Activated naive CD8-positive, alpha-beta T cell treated with anti-CD3 and anti-CD28 coated beads for 36 hours (primary cell): ENCODE data around the gene FMN1. TPM values are rescaled to one million over a fixed set of nuclear protein-coding genes. Genes with fewer than 3 reads are reported as not detected.

Experiments
- DNase-seq: peaks from one replicate; pipeline ENCODE4 v3.0.0; 2021
- H3K27ac Mint-ChIP-seq: one replicate; pipeline ENCODE4 v1.8.0; 2022; ENCODE audit warnings: mild to moderate bottlenecking, moderate library complexity, mixed read lengths
- H3K27me3 Mint-ChIP-seq: one replicate; pipeline ENCODE4 v1.8.0; 2022; ENCODE audit warnings: mild to moderate bottlenecking, mixed read lengths
- H3K36me3 Mint-ChIP-seq: one replicate; pipeline ENCODE4 v1.8.0; 2021; ENCODE audit warnings: mild to moderate bottlenecking, mixed read lengths
- H3K4me1 Mint-ChIP-seq: one replicate; pipeline ENCODE4 v1.8.0; 2021; ENCODE audit warnings: mixed read lengths
- H3K4me3 Mint-ChIP-seq: one replicate; pipeline ENCODE4 v1.8.0; 2022; ENCODE audit warnings: mild to moderate bottlenecking, moderate library complexity, mixed read lengths
- H3K9me3 Mint-ChIP-seq: one replicate; pipeline ENCODE4 v1.8.0; 2022; ENCODE audit warnings: mixed read lengths
- total RNA-seq, 2 experiments: library from RNA; stranded (reverse); gene quantifications; one replicate each; pipeline ENCODE4 v1.2.3, GENCODE V29; 2021

Gene FMN1
- total RNA-seq, 2 experiments from 2014 or later: 0.14 to 0.31 TPM

GRCh38 chr15:32775103-32775502 lies 419.4 kb downstream of the FMN1 start:
- Mint-ChIP-seq H3K4me3 (no peak overlapping the region), H3K27ac (no peak overlapping the region), H3K36me3 (no peaks in the 10 kb centered on the region), H3K27me3 (peaks cover 9% of the 10 kb centered on the region), H3K4me1 (no peaks in the 10 kb centered on the region), H3K9me3 (no peaks in the 10 kb centered on the region)
- DNase-seq: no peak

GRCh38 chr15:32774022-32774421 lies 420.5 kb downstream of the FMN1 start:
- Mint-ChIP-seq H3K27ac (no peak overlapping the region), H3K4me3 (no peak overlapping the region)

GRCh38 chr15:32767236-32767635 lies 427.3 kb downstream of the FMN1 start:
- DNase-seq: no peak
- H3K36me3 Mint-ChIP-seq: no peaks in the 10 kb centered on the region
- H3K4me3 Mint-ChIP-seq: no peak overlapping the region
- no peak overlapping the region for H3K27ac Mint-ChIP-seq
- no peaks in the 10 kb centered on the region for H3K9me3 Mint-ChIP-seq
- H3K27me3 Mint-ChIP-seq: peaks cover 9% of the 10 kb centered on the region
- H3K4me1 Mint-ChIP-seq: no peaks in the 10 kb centered on the region

More at GRCh38 chr15:32774022-32774421, 420.5 kb downstream of the FMN1 start:
- Mint-ChIP-seq H3K27me3 (peaks cover 9% of the 10 kb centered on the region), H3K9me3 (no peaks in the 10 kb centered on the region), H3K36me3 (no peaks in the 10 kb centered on the region), H3K4me1 (no peaks in the 10 kb centered on the region)
- no peak for DNase-seq

GRCh38 chr15:32766101-32766500 lies 428.4 kb downstream of the FMN1 start:
- H3K27ac Mint-ChIP-seq: no peak overlapping the region
- no peak overlapping the region for H3K4me3 Mint-ChIP-seq

GRCh38 chr15:32765236-32765635 lies 429.3 kb downstream of the FMN1 start:
- no peak overlapping the region for H3K4me3 Mint-ChIP-seq
- no peak for DNase-seq
- H3K36me3 Mint-ChIP-seq: no peaks in the 10 kb centered on the region
- H3K27me3 Mint-ChIP-seq: peaks cover 22% of the 10 kb centered on the region
- H3K9me3 Mint-ChIP-seq: no peaks in the 10 kb centered on the region
- H3K4me1 Mint-ChIP-seq: no peaks in the 10 kb centered on the region
- H3K27ac Mint-ChIP-seq: no peak overlapping the region

More at GRCh38 chr15:32766101-32766500, 428.4 kb downstream of the FMN1 start:
- Mint-ChIP-seq H3K4me1 (no peaks in the 10 kb centered on the region), H3K27me3 (peaks cover 20% of the 10 kb centered on the region), H3K9me3 (no peaks in the 10 kb centered on the region), H3K36me3 (no peaks in the 10 kb centered on the region)
- no peak for DNase-seq

- Mint-ChIP-seq H3K9me3 (no peaks in the 10 kb centered on the region), H3K27me3 (peaks cover 23% of the 10 kb centered on the region), H3K27ac (no peak overlapping the region), H3K4me1 (no peaks in the 10 kb centered on the region), H3K4me3 (no peak overlapping the region), H3K36me3 (no peaks in the 10 kb centered on the region)
- no peak for DNase-seq
These were observed 431.2 kb downstream of the FMN1 start for GRCh38 chr15:32763295-32763694.

GRCh38 chr15:32757426-32757825 lies 437.1 kb downstream of the FMN1 start:
- no peaks in the 10 kb centered on the region for H3K36me3 Mint-ChIP-seq
- H3K4me3 Mint-ChIP-seq: no peak overlapping the region
- no peak for DNase-seq
- no peaks in the 10 kb centered on the region for H3K9me3 Mint-ChIP-seq
- no peaks in the 10 kb centered on the region for H3K4me1 Mint-ChIP-seq
- H3K27me3 Mint-ChIP-seq: peaks cover 25% of the 10 kb centered on the region
- H3K27ac Mint-ChIP-seq: no peak overlapping the region

- H3K27me3 Mint-ChIP-seq: peaks cover 7% of the 10 kb centered on the region
- no peaks in the 10 kb centered on the region for H3K4me1 Mint-ChIP-seq
- no peak overlapping the region for H3K4me3 Mint-ChIP-seq
- H3K27ac Mint-ChIP-seq: no peak overlapping the region
- H3K9me3 Mint-ChIP-seq: no peaks in the 10 kb centered on the region
- no peak for DNase-seq
- H3K36me3 Mint-ChIP-seq: no peaks in the 10 kb centered on the region
These were observed 443.5 kb downstream of the FMN1 start for GRCh38 chr15:32750979-32751378.

DNA sequence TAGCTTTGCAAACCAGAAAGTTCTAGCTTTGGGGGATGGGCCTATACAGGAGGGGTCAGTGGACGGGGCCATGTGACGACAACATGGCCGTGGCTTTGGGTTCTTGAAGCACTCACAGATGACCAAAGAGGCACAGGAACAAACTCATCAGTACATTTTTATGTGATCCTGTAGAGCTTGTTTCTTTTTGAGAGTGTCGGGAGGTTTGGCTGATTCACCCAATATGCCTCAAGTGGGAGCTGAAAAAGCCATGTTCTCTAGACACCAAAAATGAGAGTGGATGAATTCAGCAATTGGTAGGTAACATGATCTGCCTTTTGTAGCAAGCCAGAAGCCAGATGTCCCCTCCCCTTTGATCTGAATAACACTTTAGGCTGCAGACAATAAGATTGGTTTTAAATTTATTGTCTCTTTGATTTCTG lies 446.6 kb downstream of the FMN1 start:
- Mint-ChIP-seq H3K27me3 (peaks cover 4% of the 10 kb centered on the region), H3K27ac (no peak overlapping the region), H3K36me3 (no peaks in the 10 kb centered on the region), H3K9me3 (no peaks in the 10 kb centered on the region), H3K4me3 (no peak overlapping the region), H3K4me1 (no peaks in the 10 kb centered on the region)
- DNase-seq: no peak

DNA sequence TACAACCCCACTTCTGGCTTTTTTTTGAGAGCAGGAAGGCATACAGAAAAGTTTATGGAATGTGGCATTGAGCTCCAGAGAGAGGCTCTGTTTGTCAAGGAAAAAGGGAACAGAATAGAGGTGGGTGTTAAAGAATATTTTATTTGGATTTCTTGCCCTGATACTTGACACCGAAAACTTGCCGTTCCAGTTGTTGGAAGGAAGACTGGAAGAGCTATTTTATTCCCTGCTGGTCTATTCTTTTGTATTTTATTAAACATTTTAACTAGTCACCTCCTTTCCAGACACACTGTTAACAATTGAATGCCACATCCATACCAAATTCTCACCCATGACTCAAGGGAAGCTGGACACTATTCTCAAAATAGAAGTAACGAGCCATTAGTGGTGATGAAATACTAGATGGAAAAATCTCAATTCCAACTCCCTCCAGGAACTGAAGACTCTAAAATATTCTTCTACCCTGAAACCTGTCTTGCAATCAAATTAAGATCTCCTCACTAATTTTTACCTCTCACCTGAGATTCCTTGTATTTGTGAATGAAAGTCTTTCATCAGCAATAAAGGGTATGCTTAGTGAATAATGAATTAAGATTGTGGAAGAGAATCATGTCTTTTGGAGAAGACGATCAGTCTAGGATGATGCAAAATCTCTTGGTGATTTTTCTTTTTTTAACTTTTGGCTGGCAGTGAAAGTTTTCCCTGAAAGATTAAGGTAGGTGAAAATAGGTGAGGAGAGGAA lies 448.2 kb downstream of the FMN1 start:
- no peaks in the 10 kb centered on the region for H3K36me3 Mint-ChIP-seq
- H3K27me3 Mint-ChIP-seq: peaks cover 4% of the 10 kb centered on the region
- H3K27ac Mint-ChIP-seq: no peak overlapping the region
- H3K9me3 Mint-ChIP-seq: no peaks in the 10 kb centered on the region
- no peaks in the 10 kb centered on the region for H3K4me1 Mint-ChIP-seq
- DNase-seq: no peak
- no peak overlapping the region for H3K4me3 Mint-ChIP-seq

DNA sequence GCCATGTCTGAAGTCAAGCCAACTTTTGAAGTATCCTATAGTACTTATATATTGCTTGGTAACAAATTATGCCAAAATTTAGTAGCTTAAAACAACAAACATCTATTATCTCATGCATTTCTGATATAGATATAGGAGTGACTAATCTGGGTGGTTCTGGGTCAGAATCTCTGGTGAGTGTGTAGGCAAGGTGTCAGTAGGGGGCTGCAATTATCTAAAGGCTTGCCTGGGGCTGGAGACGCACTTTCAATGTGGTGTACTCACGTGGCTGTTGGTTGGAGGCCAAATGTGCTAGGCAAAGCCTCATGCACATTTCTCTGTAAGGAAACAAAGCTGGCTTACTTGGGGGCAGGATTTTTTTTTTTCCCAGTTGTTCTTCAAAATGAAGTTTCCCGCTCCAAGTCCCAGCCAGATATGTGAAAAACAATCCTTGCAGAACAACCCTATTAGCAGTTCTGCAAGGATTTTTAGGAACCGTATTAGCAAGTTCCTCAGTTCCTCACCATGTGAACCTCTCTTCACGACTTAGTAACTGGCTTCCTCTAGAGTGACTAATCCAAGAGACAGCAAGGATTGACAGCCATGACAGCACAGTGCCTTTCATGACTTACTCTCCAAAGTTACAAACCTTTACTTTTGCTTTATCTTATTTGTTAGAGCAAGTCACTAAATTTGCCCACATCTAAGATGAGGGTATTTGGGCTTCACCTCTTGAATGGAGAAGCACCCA lies 450.9 kb downstream of the FMN1 start:
- H3K9me3 Mint-ChIP-seq: peaks cover 5% of the 10 kb centered on the region
- no peaks in the 10 kb centered on the region for H3K36me3 Mint-ChIP-seq
- no peaks in the 10 kb centered on the region for H3K4me1 Mint-ChIP-seq
- H3K27me3 Mint-ChIP-seq: peaks cover 4% of the 10 kb centered on the region
- H3K4me3 Mint-ChIP-seq: no peak overlapping the region
- H3K27ac Mint-ChIP-seq: no peak overlapping the region
- DNase-seq: no peak

DNA sequence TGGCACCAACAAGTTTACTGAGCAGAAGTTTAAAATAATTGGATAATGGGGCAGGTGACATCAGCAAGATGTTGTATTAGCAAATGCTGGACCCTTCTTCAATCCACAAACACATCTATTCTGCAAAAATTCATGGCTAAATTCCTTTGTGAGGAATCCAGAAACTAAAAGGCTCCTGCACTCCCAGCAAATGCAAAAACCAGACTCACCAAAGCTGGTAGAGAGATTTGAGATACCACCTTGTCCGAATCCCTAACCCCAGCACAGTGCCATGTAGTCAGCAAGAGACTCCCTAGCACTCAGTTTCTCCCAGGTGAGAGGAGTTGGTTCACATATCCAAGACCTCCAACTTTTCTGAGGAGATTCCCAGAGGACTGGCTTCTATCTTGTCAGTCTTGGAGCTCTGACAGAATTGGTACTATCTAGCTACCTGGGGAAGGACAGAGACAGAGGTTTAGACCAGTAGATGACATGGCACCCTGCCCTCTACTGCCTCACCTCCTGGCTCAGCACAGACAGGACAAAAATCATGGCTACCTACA lies 454.9 kb downstream of the FMN1 start:
- peaks cover 16% of the 10 kb centered on the region for H3K27me3 Mint-ChIP-seq
- H3K4me1 Mint-ChIP-seq: no peaks in the 10 kb centered on the region
- DNase-seq: no peak
- peaks cover 5% of the 10 kb centered on the region for H3K9me3 Mint-ChIP-seq
- H3K4me3 Mint-ChIP-seq: no peak overlapping the region
- H3K36me3 Mint-ChIP-seq: no peaks in the 10 kb centered on the region
- H3K27ac Mint-ChIP-seq: no peak overlapping the region

DNA sequence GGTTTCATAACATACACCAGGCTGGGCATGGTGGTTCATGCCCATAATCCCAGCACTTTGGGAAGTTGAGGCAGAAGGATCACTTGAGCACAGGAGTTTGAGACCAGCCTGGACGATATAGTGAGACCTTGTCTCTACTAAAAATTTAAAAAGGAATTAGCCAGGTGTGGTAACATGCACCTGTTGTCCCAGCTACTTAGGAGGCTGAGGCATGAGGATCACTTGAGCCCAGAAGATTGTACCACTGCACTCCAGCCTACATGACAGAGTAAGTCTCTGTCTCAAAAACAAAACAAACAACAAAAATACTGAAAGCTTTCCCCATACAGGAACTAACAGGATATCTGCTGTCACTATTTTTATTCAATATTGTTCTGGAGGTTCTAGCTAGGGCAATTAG lies 455.8 kb downstream of the FMN1 start:
- no peaks in the 10 kb centered on the region for H3K4me1 Mint-ChIP-seq
- no peaks in the 10 kb centered on the region for H3K36me3 Mint-ChIP-seq
- no peak overlapping the region for H3K27ac Mint-ChIP-seq
- peaks cover 16% of the 10 kb centered on the region for H3K27me3 Mint-ChIP-seq
- no peak for DNase-seq
- H3K4me3 Mint-ChIP-seq: no peak overlapping the region
- peaks cover 5% of the 10 kb centered on the region for H3K9me3 Mint-ChIP-seq

DNA sequence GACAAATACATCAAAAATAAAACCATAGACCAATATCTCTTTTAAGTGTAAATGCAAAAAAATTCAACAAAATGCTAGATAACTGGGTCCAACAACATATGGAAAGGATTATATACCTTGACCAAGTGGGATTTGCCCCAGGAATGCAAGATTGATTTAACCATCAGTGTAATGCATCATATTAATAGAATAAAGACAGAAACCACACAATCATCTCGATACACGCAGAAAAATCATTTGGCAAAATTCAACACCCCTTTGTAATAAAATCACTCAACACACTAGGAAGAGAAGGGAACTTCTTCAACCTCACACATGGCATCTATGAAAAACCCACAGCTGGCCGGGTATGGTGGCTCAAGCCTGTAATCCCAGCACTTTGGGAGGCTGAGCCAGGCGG lies 457.2 kb downstream of the FMN1 start:
- no peak for DNase-seq
- Mint-ChIP-seq H3K4me1 (no peaks in the 10 kb centered on the region), H3K9me3 (peaks cover 5% of the 10 kb centered on the region), H3K4me3 (no peak overlapping the region), H3K36me3 (no peaks in the 10 kb centered on the region), H3K27me3 (peaks cover 19% of the 10 kb centered on the region), H3K27ac (no peak overlapping the region)

GRCh38 chr15:32736701-32737061 lies 457.8 kb downstream of the FMN1 start:
- no peak overlapping the region for H3K27ac Mint-ChIP-seq
- peaks cover 19% of the 10 kb centered on the region for H3K27me3 Mint-ChIP-seq

More at GRCh38 chr15:32736701-32737061, 457.8 kb downstream of the FMN1 start:
- DNase-seq: no peak
- Mint-ChIP-seq H3K4me3 (no peak overlapping the region), H3K9me3 (peaks cover 5% of the 10 kb centered on the region), H3K36me3 (no peaks in the 10 kb centered on the region), H3K4me1 (no peaks in the 10 kb centered on the region)
